Ascending aorta (tissue), 2 donors: ENCODE results near the gene PTPRF. TPM values are rescaled to one million over a fixed set of nuclear protein-coding genes. Genes with fewer than 3 reads are reported as not detected.
"Not testable (repeated sequence)": the region's sequence is repeated elsewhere in the genome, so short reads cannot be mapped to it uniquely, and the experiment has no call there.

Experiments
- DNase-seq, 2 donors: peaks; one replicate each; pipeline ENCODE4 v3.0.0-alpha.2; 2019; ENCODE audit warnings: low spot score in 2 of 2
- H3K27ac ChIP-seq, 2 donors: fragments of 200-600 bp; sonication (generic); one replicate each; pipeline ENCODE4 v1.5.1; 2016 to 2017; ENCODE audit warnings: mild to moderate bottlenecking in 1 of 2
- H3K27me3 ChIP-seq: fragments of 200-600 bp; sonication (generic); one replicate; pipeline ENCODE4 v1.5.1; 2017
- H3K36me3 ChIP-seq, 2 donors: fragments of 200-600 bp; sonication (generic); one replicate each; pipeline ENCODE4 v1.5.1; 2016
- H3K4me1 ChIP-seq, 2 donors: fragments of 200-600 bp; sonication (generic); one replicate each; pipeline ENCODE4 v1.5.1; 2016 to 2017; ENCODE audit warnings: mild to moderate bottlenecking in 1 of 2
- H3K4me3 ChIP-seq, 2 donors: fragments of 200-600 bp; sonication (generic); one replicate each; pipeline ENCODE4 v1.5.1; 2016 to 2017; ENCODE audit warnings: mild to moderate bottlenecking in 1 of 2
- H3K9me3 ChIP-seq, 2 donors: fragments of 200-600 bp; sonication (generic); one replicate each; pipeline ENCODE4 v1.5.1; 2016
- intact Hi-C: fragments of 100-400 bp; cut with DNase I; formaldehyde crosslinking; loops from one replicate; pipeline ENCODE4 v1.15.1; 2023
- total RNA-seq: library from RNA; depleted of rRNA; stranded (reverse); fragments of >200 nt; gene quantifications from one replicate; pipeline ENCODE4 v1.1.0, GENCODE V29; 2016
- TF ChIP-seq, protein P1 (sequence below), 3 experiments: fragments of 200-600 bp in 2 of 3; fragments of 450-650 bp in 1 of 3; sonication (generic) in 2 of 3; IDR thresholded peaks; one replicate each; pipeline ENCODE4 v1.5.1; 2016 to 2019; ENCODE audit warnings: antibody characterized with exemption in 3 of 3, mild to moderate bottlenecking in 1 of 3, moderate library complexity in 1 of 3

PTPRF gene
- total RNA-seq, 1 donor from 2014 or later = 43.6 TPM

GRCh38 chr1:43547538-43548072 lies 16.9 kb downstream of the PTPRF start:
- intact Hi-C loops = no loop called here
- TF ChIP-seq, protein P1, sequence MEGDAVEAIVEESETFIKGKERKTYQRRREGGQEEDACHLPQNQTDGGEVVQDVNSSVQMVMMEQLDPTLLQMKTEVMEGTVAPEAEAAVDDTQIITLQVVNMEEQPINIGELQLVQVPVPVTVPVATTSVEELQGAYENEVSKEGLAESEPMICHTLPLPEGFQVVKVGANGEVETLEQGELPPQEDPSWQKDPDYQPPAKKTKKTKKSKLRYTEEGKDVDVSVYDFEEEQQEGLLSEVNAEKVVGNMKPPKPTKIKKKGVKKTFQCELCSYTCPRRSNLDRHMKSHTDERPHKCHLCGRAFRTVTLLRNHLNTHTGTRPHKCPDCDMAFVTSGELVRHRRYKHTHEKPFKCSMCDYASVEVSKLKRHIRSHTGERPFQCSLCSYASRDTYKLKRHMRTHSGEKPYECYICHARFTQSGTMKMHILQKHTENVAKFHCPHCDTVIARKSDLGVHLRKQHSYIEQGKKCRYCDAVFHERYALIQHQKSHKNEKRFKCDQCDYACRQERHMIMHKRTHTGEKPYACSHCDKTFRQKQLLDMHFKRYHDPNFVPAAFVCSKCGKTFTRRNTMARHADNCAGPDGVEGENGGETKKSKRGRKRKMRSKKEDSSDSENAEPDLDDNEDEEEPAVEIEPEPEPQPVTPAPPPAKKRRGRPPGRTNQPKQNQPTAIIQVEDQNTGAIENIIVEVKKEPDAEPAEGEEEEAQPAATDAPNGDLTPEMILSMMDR (IDR thresholded peaks at IDR 0.05) = no peak
- Histone ChIP-seq H3K27me3 (no peaks in the 10 kb centered on the region), H3K36me3 (no peaks in the 10 kb centered on the region), H3K27ac (no peak overlapping the region), H3K9me3 (no peaks in the 10 kb centered on the region), H3K4me1 (peaks cover 0 to 21% of the 10 kb centered on the region in 2 donors), H3K4me3 (no peak overlapping the region)
- DNase-seq = no peak

DNA sequence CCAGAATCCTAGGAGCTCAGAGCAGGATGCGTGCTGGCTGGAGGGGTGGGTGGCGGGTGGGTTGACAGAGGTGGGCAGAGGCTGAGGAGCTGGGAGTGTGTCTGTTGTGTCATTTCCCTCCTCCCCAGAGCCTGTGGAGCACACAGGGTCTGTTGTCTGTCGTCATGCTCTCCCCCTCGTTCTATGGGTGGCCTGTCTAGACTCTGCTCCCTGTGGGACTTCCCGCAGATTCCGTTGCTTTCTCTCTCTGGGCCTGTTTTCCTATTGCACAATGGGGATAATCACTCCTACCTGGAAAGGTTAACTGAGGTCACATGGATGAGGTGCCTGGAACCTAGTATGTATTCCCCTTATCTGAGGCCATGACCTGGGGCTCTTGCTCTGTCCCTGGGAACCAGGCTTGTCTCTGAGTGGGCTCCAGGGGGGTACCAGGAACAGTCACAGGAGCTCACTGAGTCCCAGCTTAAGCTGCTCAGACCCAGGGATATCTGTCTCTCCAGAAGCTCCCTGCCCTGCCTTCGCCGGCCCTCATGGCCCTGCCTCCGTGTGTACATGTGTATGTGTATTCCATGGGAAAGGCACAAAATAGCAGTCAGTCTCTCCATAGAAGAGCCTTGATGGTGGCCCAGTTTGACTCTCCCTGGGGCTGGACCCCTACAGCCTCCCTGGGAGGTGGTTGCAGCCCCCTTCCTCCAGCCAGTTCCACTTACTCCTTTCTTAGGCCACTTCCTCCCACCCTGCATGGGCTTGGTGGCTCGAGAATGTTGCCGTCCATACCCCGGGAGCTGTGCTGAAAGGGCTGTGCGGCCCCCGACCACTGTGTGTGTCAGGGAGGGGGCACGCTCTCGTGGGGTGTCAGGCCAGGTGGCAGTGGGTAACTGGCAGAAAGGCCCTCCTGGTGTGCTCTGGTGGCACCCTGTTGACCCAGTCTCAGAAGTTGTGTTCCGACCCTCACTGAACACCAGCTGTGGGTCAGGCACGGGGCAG lies 17.9 kb downstream of the PTPRF start:
- intact Hi-C loops = no loop called here
- H3K9me3 ChIP-seq = no peaks in the 10 kb centered on the region
- TF ChIP-seq, protein P1 (IDR thresholded peaks at IDR 0.05) = no peak
- no peak for DNase-seq
- peaks cover 0 to 18% of the 10 kb centered on the region in 2 donors for H3K4me1 ChIP-seq
- H3K27me3 ChIP-seq = no peaks in the 10 kb centered on the region
- H3K4me3 ChIP-seq = no peak overlapping the region
- no peak overlapping the region for H3K27ac ChIP-seq
- no peaks in the 10 kb centered on the region for H3K36me3 ChIP-seq

- H3K4me1 ChIP-seq = peaks cover 0 to 18% of the 10 kb centered on the region in 2 donors
- H3K9me3 ChIP-seq, H3K36me3 ChIP-seq, H3K27ac ChIP-seq, H3K27me3 ChIP-seq, DNase-seq, intact Hi-C loops, H3K4me3 ChIP-seq: not testable (repeated sequence)
Observed at GRCh38 chr1:43549394-43549793, 18.7 kb downstream of the PTPRF start.

- peaks cover 0 to 18% of the 10 kb centered on the region in 2 donors for H3K4me1 ChIP-seq
- H3K36me3 ChIP-seq = peaks cover 0 to 6% of the 10 kb centered on the region in 2 donors
- intact Hi-C loops = no loop called here
- no peaks in the 10 kb centered on the region for H3K27me3 ChIP-seq
- no peak overlapping the region for H3K27ac ChIP-seq
- no peak for DNase-seq
- peak overlapping the region; percentile 40 to 50 for H3K4me3 ChIP-seq
- TF ChIP-seq, protein P1 (IDR thresholded peaks at IDR 0.05) = no peak
- no peaks in the 10 kb centered on the region for H3K9me3 ChIP-seq
Observed at GRCh38 chr1:43549921-43550597, 19.4 kb downstream of the PTPRF start.

- no peaks in the 10 kb centered on the region for H3K27me3 ChIP-seq
- no peaks in the 10 kb centered on the region for H3K9me3 ChIP-seq
- H3K27ac ChIP-seq = no peak overlapping the region
- DNase-seq = no peak
- TF ChIP-seq, protein P1 (IDR thresholded peaks at IDR 0.05) = no peak
- H3K36me3 ChIP-seq = peaks cover 5 to 6% of the 10 kb centered on the region in 2 donors
- peak overlapping the region; percentile 40 to 50 for H3K4me3 ChIP-seq
- H3K4me1 ChIP-seq = peaks cover 0 to 14% of the 10 kb centered on the region in 2 donors
- intact Hi-C loops = no loop called here
Observed at GRCh38 chr1:43550598-43551246, 20.0 kb downstream of the PTPRF start.
